HepG2 (cell line): ENCODE measurements around the gene SLC34A3. TPM values are rescaled to one million over a fixed set of nuclear protein-coding genes. Genes with fewer than 3 reads are reported as not detected.

ENCODE experiments used
- CHCHD3 ChIP-seq: sonication (generic); formaldehyde crosslinking; IDR thresholded peaks from 2 replicates; pipeline ENCODE4 v1.8.0; 2022; ENCODE audit warnings: mild to moderate bottlenecking, missing genetic modification reagents, moderate library complexity
- KLF9 ChIP-seq: IDR thresholded peaks from 2 replicates; pipeline ENCODE4 v1.6.1; 2016; ENCODE audit warnings: low read depth
- RFX1 ChIP-seq: fragments of 450-650 bp; IDR thresholded peaks from 2 replicates; pipeline ENCODE4 v1.6.1; 2017
- SP2 ChIP-seq: sonication (generic); formaldehyde crosslinking; IDR thresholded peaks from 2 replicates; pipeline ENCODE4 v1.5.1; 2020; ENCODE audit warnings: mild to moderate bottlenecking, missing genetic modification reagents
- U2AF1 ChIP-seq: fragments of 200-400 bp; formaldehyde crosslinking; optimal IDR thresholded peaks from 2 replicates; pipeline ENCODE3; 2017; ENCODE audit warnings: mild to moderate bottlenecking, low read depth, low read length
- ZNF746 ChIP-seq: sonication (generic); formaldehyde crosslinking; IDR thresholded peaks from 2 replicates; pipeline ENCODE4 v1.8.0; 2022; ENCODE audit warnings: mild to moderate bottlenecking, missing genetic modification reagents
- ZNF782 ChIP-seq: sonication (generic); formaldehyde crosslinking; IDR thresholded peaks from 2 replicates; pipeline ENCODE4 v1.4.0; 2020; ENCODE audit warnings: missing genetic modification reagents, mild to moderate bottlenecking, borderline replicate concordance
- ZSCAN9 ChIP-seq: IDR thresholded peaks from 2 replicates; pipeline ENCODE4 v1.6.1; 2016; ENCODE audit warnings: borderline replicate concordance
- polyA plus RNA-seq, 8 experiments: library from polyadenylated mRNA; depleted of rRNA in 3 of 8; stranded (reverse) in 7 of 8; unstranded in 1 of 8; fragments of >200 nt; fragmentation: Illumina TruSeq in 4 of 8; extraction: Trizol in 4 of 8; gene quantifications; 2 replicates each; pipeline versions ENCODE4 v1.2.1 to v1.2.3, GENCODE V29; 2011 to 2016; ENCODE audit warnings: low read depth in 4 of 8, missing spikeins in 1 of 8, mixed read lengths in 1 of 8; ENCODE audit not compliant: insufficient read depth in 1 of 8
- total RNA-seq, 5 experiments: library from RNA; depleted of rRNA; stranded (reverse); fragments of >200 nt; fragmentation: Illumina TruSeq; extraction: Trizol; gene quantifications; 2 replicates each; pipeline ENCODE4 v1.2.3, GENCODE V29; 2016; ENCODE audit warnings: low read depth in 1 of 5
- TF ChIP-seq, protein P1 (sequence below), 2 experiments: fragments of 450-650 bp in 1 of 2; sonication (generic) in 1 of 2; formaldehyde crosslinking in 1 of 2; IDR thresholded peaks; 2 replicates each; pipeline versions ENCODE4 v1.6.1 to v1.8.0; 2016 to 2022; ENCODE audit warnings: antibody characterized with exemption in 1 of 2, mild to moderate bottlenecking in 1 of 2, missing genetic modification reagents in 1 of 2
- TF ChIP-seq, protein P2 (sequence below): sonication (generic); formaldehyde crosslinking; IDR thresholded peaks from 2 replicates; pipeline ENCODE4 v1.5.0; 2020; ENCODE audit warnings: mild to moderate bottlenecking, missing genetic modification reagents, borderline replicate concordance
- TF ChIP-seq, protein P3 (sequence below): sonication (generic); formaldehyde crosslinking; IDR thresholded peaks from 2 replicates; pipeline ENCODE4 v1.5.0; 2020; ENCODE audit warnings: missing genetic modification reagents, mild to moderate bottlenecking, borderline replicate concordance
- TF ChIP-seq, protein P4 (sequence below): sonication (generic); formaldehyde crosslinking; IDR thresholded peaks from 2 replicates; pipeline ENCODE4 v1.4.0; 2020; ENCODE audit warnings: missing genetic modification reagents

The SLC34A3 gene
- total and polyA plus RNA-seq, 2 of the 13 experiments (the other 11 are each of a cell fraction or from before 2014, with no cell fraction given) = 0.07 to 1.0 TPM

DNA sequence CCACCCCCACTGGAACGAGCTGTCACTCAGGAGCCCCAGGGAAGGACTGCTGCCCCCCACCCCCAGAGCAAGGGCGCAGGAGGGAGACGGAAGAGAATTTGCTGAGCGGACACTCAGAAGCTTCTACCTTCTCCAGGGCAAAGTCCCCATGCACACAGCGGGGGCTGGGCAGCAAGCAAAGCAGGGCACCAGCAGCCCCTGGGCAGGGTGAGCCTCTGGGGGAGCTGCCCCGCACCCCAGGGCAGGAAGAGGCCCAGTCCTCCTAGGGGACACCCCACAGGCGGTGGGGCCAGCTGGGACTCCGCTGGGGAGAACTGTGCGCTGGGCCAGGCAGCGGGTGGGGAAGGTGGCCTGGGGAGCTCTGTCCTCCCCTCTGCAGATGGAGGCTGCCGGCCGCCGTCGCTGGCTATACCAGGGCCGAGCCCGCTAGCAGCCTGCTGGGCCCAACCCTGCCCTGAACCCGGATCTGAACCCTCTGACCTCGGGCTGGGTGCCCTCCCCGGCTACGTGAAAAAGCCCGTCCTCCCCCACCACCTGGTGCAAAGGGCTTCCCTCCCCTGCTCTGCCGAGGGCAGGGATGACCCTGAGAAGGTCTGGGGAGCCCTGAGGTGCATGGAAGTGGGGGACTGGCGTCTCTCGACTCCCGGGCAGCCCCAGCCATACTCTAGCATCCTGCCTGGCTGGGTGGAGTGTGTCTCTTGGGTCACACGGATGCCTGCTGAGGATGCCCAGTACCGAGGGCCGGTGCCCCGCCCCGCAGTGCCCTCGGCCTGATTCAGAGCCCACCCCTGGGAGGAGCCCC lies 597 bp upstream of the SLC34A3 start (continued):
- TF ChIP-seq, protein P1, sequence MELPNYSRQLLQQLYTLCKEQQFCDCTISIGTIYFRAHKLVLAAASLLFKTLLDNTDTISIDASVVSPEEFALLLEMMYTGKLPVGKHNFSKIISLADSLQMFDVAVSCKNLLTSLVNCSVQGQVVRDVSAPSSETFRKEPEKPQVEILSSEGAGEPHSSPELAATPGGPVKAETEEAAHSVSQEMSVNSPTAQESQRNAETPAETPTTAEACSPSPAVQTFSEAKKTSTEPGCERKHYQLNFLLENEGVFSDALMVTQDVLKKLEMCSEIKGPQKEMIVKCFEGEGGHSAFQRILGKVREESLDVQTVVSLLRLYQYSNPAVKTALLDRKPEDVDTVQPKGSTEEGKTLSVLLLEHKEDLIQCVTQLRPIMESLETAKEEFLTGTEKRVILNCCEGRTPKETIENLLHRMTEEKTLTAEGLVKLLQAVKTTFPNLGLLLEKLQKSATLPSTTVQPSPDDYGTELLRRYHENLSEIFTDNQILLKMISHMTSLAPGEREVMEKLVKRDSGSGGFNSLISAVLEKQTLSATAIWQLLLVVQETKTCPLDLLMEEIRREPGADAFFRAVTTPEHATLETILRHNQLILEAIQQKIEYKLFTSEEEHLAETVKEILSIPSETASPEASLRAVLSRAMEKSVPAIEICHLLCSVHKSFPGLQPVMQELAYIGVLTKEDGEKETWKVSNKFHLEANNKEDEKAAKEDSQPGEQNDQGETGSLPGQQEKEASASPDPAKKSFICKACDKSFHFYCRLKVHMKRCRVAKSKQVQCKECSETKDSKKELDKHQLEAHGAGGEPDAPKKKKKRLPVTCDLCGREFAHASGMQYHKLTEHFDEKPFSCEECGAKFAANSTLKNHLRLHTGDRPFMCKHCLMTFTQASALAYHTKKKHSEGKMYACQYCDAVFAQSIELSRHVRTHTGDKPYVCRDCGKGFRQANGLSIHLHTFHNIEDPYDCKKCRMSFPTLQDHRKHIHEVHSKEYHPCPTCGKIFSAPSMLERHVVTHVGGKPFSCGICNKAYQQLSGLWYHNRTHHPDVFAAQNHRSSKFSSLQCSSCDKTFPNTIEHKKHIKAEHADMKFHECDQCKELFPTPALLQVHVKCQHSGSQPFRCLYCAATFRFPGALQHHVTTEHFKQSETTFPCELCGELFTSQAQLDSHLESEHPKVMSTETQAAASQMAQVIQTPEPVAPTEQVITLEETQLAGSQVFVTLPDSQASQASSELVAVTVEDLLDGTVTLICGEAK (IDR thresholded peaks at IDR 0.05) = no peak
- TF ChIP-seq, protein P1 (CRISPR knock-in tag; IDR thresholded peaks at IDR 0.05) = peak; percentile 68; the same call in 1 of the 2 replicates
- TF ChIP-seq, protein P2, sequence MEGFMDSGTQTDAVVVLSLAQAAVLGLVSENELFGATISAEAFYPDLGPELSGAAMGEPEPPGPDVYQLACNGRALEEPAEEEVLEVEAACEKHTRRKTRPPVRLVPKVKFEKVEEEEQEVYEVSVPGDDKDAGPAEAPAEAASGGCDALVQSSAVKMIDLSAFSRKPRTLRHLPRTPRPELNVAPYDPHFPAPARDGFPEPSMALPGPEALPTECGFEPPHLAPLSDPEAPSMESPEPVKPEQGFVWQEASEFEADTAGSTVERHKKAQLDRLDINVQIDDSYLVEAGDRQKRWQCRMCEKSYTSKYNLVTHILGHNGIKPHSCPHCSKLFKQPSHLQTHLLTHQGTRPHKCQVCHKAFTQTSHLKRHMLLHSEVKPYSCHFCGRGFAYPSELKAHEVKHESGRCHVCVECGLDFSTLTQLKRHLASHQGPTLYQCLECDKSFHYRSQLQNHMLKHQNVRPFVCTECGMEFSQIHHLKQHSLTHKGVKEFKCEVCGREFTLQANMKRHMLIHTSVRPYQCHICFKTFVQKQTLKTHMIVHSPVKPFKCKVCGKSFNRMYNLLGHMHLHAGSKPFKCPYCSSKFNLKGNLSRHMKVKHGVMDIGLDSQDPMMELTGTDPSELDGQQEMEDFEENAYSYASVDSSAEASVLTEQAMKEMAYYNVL (CRISPR knock-in tag) = 0 out of 2 replicates have a peak, but pooled peaks have one; percentile 15
- TF ChIP-seq, protein P3, sequence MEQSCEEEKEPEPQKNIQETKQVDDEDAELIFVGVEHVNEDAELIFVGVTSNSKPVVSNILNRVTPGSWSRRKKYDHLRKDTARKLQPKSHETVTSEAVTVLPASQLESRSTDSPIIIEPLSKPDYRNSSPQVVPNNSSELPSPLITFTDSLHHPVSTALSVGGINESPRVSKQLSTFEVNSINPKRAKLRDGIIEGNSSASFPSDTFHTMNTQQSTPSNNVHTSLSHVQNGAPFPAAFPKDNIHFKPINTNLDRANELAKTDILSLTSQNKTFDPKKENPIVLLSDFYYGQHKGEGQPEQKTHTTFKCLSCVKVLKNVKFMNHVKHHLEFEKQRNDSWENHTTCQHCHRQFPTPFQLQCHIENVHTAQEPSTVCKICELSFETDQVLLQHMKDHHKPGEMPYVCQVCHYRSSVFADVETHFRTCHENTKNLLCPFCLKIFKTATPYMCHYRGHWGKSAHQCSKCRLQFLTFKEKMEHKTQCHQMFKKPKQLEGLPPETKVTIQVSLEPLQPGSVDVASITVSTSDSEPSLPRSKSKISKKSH = peak; percentile 46; the same call in 1 of the 2 replicates
- TF ChIP-seq ZSCAN9 (0 out of 2 replicates have a peak, but pooled peaks have one; percentile 32), U2AF1 (peak; percentile 69), SP2 (peak; percentile 51), RFX1 (no peak), KLF9 (no peak), ZNF782 (0 out of 2 replicates have a peak, but pooled peaks have one; percentile 47), CHCHD3 (CRISPR knock-in tag) (0 out of 2 replicates have a peak, but pooled peaks have one; percentile 45), ZNF746 (CRISPR knock-in tag) (peak; percentile 93)
- TF ChIP-seq, protein P4, sequence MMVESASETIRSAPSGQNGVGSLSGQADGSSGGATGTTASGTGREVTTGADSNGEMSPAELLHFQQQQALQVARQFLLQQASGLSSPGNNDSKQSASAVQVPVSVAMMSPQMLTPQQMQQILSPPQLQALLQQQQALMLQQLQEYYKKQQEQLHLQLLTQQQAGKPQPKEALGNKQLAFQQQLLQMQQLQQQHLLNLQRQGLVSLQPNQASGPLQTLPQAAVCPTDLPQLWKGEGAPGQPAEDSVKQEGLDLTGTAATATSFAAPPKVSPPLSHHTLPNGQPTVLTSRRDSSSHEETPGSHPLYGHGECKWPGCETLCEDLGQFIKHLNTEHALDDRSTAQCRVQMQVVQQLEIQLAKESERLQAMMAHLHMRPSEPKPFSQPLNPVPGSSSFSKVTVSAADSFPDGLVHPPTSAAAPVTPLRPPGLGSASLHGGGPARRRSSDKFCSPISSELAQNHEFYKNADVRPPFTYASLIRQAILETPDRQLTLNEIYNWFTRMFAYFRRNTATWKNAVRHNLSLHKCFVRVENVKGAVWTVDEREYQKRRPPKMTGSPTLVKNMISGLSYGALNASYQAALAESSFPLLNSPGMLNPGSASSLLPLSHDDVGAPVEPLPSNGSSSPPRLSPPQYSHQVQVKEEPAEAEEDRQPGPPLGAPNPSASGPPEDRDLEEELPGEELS (CRISPR knock-in tag) = peak; percentile 53
